ENCODE data around the gene LCLAT1.

LCLAT1 gene

DNA sequence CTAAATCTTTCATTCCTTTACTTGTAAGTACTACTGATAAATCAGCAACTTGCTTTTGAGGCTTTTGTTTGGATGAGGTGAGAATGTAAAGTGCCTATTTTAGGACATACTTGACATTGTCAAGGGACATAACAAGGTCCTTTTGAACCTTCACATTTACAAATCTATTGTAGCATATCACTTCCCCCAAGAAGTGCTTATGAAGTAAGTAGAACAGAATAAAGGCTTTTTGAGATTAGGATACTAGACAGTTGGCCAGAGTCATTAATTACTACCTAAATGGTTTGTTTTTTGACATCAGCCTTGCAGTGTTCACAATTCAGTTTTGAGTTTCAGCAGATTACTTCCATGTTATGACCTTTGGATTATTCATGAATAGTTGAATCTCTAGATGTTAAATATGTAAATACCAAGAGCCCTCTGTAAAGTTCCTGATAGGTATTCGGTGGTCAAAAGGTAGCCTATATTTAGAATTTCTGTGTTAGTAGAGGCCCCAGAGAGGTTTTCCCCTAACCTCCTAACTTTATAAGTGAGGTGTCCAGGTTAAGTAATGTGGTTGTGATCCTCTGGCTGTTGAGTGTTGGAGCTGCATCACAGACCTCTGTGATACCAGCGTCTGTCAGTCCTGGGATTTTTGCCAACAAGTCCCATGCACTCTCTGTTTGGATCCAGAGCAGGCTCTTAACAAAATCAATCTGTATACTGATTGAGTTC is 67.2 kb downstream of the LCLAT1 start:
- Histone ChIP-seq H3K4me3 (no peak overlapping the region), H3K9me3 (ENCODE audit: low read depth, low read length) (no peaks in the 10 kb centered on the region), H3K9ac (ENCODE audit: insufficient read length) (no peak overlapping the region), H3K27ac (no peak overlapping the region), H3K36me3 (ENCODE audit: insufficient read depth, low read length) (peaks cover 8% of the 10 kb centered on the region; the same call in 1 of the 2 replicates)
- DNase-seq (ENCODE audit: low read depth, low spot score), result no peak
- TF ChIP-seq EZH2 (IDR thresholded peaks at IDR 0.05), result no peak
- no peak for TF ChIP-seq FOXP2 (optimal IDR thresholded peaks at IDR 0.05; ENCODE audit: control extremely low read depth, extremely low read length, insufficient read depth)
- TF ChIP-seq POLR2AphosphoS5 (IDR thresholded peaks at IDR 0.05; ENCODE audit: borderline replicate concordance, low read depth, low read length), result no peak

DNA sequence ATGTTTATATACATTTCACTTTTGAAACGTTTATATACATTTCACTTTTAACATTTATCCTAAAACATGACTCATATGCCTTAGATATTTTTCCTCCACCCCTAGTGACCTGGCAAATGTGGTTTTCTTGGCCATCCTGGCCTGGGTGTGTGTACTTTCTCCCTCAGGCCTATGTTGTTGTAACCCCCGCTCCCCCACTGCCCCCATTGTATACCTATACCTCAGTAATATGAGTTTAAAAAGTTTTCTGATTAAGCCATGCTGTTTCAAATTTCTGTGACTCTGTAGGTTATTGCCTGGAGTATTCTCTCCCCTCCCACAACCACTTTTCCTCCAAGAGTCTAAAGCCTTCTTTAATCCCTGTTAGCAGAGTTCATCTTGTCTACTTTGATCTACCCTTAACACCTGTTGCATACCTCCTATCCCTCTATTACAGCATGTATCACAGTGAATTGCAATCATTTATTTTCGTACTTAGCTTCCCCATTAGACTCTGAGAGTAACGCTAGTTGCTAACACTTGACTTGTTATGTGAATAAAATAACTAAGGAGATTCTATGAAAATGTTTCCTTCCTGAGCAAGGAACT is 67.9 kb downstream of the LCLAT1 start:
- Histone ChIP-seq H3K36me3 (ENCODE audit: insufficient read depth, low read length) (peaks cover 15% of the 10 kb centered on the region; the same call in 1 of the 2 replicates), H3K27ac (no peak overlapping the region), H3K4me3 (no peak overlapping the region), H3K9me3 (ENCODE audit: low read depth, low read length) (no peaks in the 10 kb centered on the region), H3K9ac (ENCODE audit: insufficient read length) (peak overlapping the region; percentile 11)
- TF ChIP-seq EZH2 (IDR thresholded peaks at IDR 0.05), result no peak
- TF ChIP-seq FOXP2 (optimal IDR thresholded peaks at IDR 0.05; ENCODE audit: control extremely low read depth, extremely low read length, insufficient read depth), result no peak
- TF ChIP-seq POLR2AphosphoS5 (IDR thresholded peaks at IDR 0.05; ENCODE audit: borderline replicate concordance, low read depth, low read length), result no peak
- no peak for DNase-seq (ENCODE audit: low read depth, low spot score)

DNA sequence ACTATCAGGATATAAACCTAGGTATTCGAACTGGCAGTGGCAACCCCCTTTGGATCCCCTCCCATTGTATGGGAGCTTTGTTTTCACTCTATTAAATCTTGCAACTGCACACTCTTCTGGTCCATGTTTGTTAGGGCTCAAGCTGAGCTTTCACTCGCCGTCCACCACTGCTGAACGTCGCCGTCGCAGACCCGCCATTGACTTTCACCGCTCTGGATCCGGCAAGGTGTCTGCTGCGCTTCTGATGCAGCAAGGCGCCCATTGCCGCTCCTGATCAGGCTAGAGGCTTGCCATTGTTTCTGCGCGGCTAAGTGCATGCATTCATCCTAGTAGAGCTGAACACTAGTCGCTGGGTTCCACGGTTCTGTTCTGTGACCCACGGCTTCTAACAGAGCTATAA is 69.1 kb downstream of the LCLAT1 start:
- peaks cover 16% of the 10 kb centered on the region; the same call in 1 of the 2 replicates for H3K36me3 ChIP-seq (ENCODE audit: insufficient read depth, low read length)

DNA sequence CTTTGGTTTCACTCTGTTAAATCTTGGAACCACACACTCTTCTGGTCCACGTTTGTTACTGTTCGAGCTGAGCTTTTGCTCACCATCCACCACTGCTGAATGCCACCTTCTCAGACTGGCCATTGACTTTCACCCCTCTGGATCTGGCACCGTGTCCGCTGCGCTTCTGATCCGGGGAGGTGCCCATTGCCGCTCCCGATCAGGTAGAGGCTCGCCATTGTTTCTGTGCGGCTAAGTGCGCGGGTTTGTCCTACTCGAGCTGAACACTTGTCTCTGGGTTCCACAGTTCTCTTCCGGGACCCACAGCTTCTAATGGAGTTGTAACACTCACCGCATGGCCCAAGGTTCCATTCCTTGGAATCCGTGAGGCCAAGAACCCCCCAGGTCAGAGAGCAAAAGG is 72.8 kb downstream of the LCLAT1 start:
- TF ChIP-seq FOXP2 (optimal IDR thresholded peaks at IDR 0.05; ENCODE audit: control extremely low read depth, extremely low read length, insufficient read depth) (no peak), POLR2AphosphoS5 (IDR thresholded peaks at IDR 0.05; ENCODE audit: borderline replicate concordance, low read depth, low read length) (no peak), EZH2 (IDR thresholded peaks at IDR 0.05) (no peak)
- DNase-seq (ENCODE audit: low read depth, low spot score), result no peak
- no peak overlapping the region for H3K27ac ChIP-seq
- H3K4me3 ChIP-seq, result no peak overlapping the region
- no peak overlapping the region for H3K9ac ChIP-seq (ENCODE audit: insufficient read length)
- H3K9me3 ChIP-seq (ENCODE audit: low read depth, low read length), result no peaks in the 10 kb centered on the region
- H3K36me3 ChIP-seq (ENCODE audit: insufficient read depth, low read length), result peaks cover 16% of the 10 kb centered on the region; the same call in 1 of the 2 replicates

More for the DNA sequence above, 69.1 kb downstream of the LCLAT1 start:
- Histone ChIP-seq H3K4me3 (no peak overlapping the region), H3K9ac (ENCODE audit: insufficient read length) (no peak overlapping the region), H3K27ac (no peak overlapping the region), H3K9me3 (ENCODE audit: low read depth, low read length) (no peaks in the 10 kb centered on the region)
- no peak for TF ChIP-seq EZH2 (IDR thresholded peaks at IDR 0.05)
- no peak for DNase-seq (ENCODE audit: low read depth, low spot score)

DNA sequence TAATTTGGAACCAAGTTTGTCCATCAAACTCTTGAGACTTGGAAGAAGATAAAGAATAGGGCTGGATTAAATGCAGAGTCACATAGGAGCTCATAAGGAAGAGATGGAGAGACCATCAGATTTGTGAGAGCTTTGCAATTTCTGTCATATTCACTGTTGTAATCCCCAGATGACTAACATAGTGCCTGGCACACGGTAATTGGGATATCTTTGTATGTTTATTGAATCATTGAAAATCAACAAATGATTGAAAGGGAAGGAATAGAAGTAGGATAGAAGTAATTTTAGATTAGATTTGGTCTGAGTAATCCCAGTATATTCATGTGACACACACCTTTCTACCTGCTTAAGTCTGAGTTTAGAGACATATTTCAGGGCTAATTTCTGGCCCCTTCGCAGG is 75.4 kb downstream of the LCLAT1 start:
- TF ChIP-seq POLR2AphosphoS5 (IDR thresholded peaks at IDR 0.05; ENCODE audit: borderline replicate concordance, low read depth, low read length) (no peak), FOXP2 (optimal IDR thresholded peaks at IDR 0.05; ENCODE audit: control extremely low read depth, extremely low read length, insufficient read depth) (no peak), EZH2 (IDR thresholded peaks at IDR 0.05) (no peak)
- Histone ChIP-seq H3K27ac (no peak overlapping the region), H3K36me3 (ENCODE audit: insufficient read depth, low read length) (peaks cover 33% of the 10 kb centered on the region), H3K9ac (ENCODE audit: insufficient read length) (no peak overlapping the region), H3K9me3 (ENCODE audit: low read depth, low read length) (0 out of 2 replicates have a peak, but pooled peaks cover 2% of the 10 kb centered on the region), H3K4me3 (no peak overlapping the region)
- no peak for DNase-seq (ENCODE audit: low read depth, low spot score)

DNA sequence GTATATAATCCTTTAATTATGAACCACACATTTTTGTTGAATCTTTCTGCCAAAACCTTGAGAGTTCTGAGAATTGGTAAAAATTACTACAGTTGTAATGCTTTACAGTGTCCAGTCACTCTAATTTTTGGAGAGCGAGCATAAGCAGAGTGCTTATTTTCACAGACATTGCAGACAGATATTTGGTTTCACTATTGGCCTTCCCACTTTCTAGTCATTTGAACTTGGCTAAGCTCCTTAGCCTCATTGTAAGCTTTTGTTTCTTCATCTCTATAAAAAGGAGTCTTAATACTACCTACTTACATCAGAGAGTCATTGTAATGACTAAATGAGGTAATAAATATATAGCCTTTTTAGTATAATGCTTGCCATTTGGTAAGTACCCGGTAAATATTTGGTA is 80.4 kb downstream of the LCLAT1 start:
- 0 out of 2 replicates have a peak, but pooled peaks cover 2% of the 10 kb centered on the region for H3K9me3 ChIP-seq (ENCODE audit: low read depth, low read length)
- H3K27ac ChIP-seq, result no peak overlapping the region
- DNase-seq (ENCODE audit: low read depth, low spot score), result no peak
- H3K9ac ChIP-seq (ENCODE audit: insufficient read length), result no peak overlapping the region
- H3K4me3 ChIP-seq, result no peak overlapping the region
- TF ChIP-seq EZH2 (IDR thresholded peaks at IDR 0.05) (no peak), FOXP2 (optimal IDR thresholded peaks at IDR 0.05; ENCODE audit: control extremely low read depth, extremely low read length, insufficient read depth) (no peak), POLR2AphosphoS5 (IDR thresholded peaks at IDR 0.05; ENCODE audit: borderline replicate concordance, low read depth, low read length) (no peak)
- peaks cover 22% of the 10 kb centered on the region for H3K36me3 ChIP-seq (ENCODE audit: insufficient read depth, low read length)

DNA sequence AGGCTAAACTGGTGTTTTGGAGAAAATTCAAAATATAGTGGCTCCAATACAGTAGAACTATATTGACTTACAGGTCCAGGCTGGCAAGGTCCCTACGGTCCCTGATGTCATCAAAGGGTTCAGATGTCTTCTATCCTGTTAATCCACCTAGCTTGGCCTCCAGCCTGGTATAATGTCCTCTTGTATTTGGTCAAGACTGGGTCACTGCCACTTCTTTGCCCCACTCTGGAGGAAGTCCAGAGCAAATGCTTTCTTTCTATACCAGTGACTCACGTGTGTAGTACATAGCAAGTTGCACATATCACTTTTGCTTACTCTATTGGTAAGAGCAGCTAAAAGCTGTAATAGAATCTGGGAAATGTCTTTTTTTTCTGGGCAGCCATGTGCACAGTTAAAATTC is 80.8 kb downstream of the LCLAT1 start:
- H3K9me3 ChIP-seq (ENCODE audit: low read depth, low read length), result 0 out of 2 replicates have a peak, but pooled peaks cover 2% of the 10 kb centered on the region
- TF ChIP-seq POLR2AphosphoS5 (IDR thresholded peaks at IDR 0.05; ENCODE audit: borderline replicate concordance, low read depth, low read length), result no peak
- no peak for TF ChIP-seq EZH2 (IDR thresholded peaks at IDR 0.05)
- no peak for TF ChIP-seq FOXP2 (optimal IDR thresholded peaks at IDR 0.05; ENCODE audit: control extremely low read depth, extremely low read length, insufficient read depth)
- no peak for DNase-seq (ENCODE audit: low read depth, low spot score)
- peaks cover 24% of the 10 kb centered on the region for H3K36me3 ChIP-seq (ENCODE audit: insufficient read depth, low read length)
- H3K9ac ChIP-seq (ENCODE audit: insufficient read length), result no peak overlapping the region
- no peak overlapping the region for H3K4me3 ChIP-seq
- no peak overlapping the region for H3K27ac ChIP-seq

DNA sequence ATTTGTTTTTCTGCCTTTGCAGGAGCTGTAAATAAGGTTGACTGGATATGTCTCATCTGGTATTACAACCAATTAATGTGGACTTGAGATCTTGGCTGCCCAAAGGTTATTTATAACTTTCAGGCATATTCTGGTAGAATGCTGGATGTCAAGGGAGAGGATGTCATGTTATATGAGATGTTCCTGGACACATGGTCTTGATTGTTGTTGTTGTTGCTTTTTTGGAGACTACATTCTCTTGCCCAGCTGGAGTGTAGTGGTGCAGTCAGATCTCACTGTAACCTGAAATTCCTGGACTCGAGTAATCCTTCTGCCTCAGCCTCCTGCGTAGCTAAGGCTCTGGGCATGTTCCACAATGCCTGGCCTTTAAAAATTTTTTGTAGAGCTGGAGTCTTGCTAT is 83.3 kb downstream of the LCLAT1 start:
- TF ChIP-seq FOXP2 (optimal IDR thresholded peaks at IDR 0.05; ENCODE audit: control extremely low read depth, extremely low read length, insufficient read depth) (no peak), POLR2AphosphoS5 (IDR thresholded peaks at IDR 0.05; ENCODE audit: borderline replicate concordance, low read depth, low read length) (no peak), EZH2 (IDR thresholded peaks at IDR 0.05) (no peak)
- no peak for DNase-seq (ENCODE audit: low read depth, low spot score)
- no peak overlapping the region for H3K4me3 ChIP-seq
- H3K9me3 ChIP-seq (ENCODE audit: low read depth, low read length), result 0 out of 2 replicates have a peak, but pooled peaks cover 2% of the 10 kb centered on the region
- no peak overlapping the region for H3K27ac ChIP-seq
- H3K9ac ChIP-seq (ENCODE audit: insufficient read length), result no peak overlapping the region
- H3K36me3 ChIP-seq (ENCODE audit: insufficient read depth, low read length), result peaks cover 47% of the 10 kb centered on the region

Measured in SK-N-MC (cell line).